ENCODE results near the gene PDZRN4. TPM values are rescaled to one million over a fixed set of nuclear protein-coding genes. Genes with fewer than 3 reads are reported as not detected.

The PDZRN4 gene
- total and polyA plus RNA-seq, 10 donors: 0.07 to 0.77 (median 0.29) TPM; not detected in 2

GRCh38 chr12:41507286-41507685 is 319.2 kb downstream of the PDZRN4 start:
- 76 to 84% (median 79%) methylated on average over 3 of the region's 3 CpGs for WGBS, 5 donors
- DNase-seq: no peak
- intact Hi-C loops (cut with DNase I; ENCODE audit: low total_unique reads): no loop called here

DNA sequence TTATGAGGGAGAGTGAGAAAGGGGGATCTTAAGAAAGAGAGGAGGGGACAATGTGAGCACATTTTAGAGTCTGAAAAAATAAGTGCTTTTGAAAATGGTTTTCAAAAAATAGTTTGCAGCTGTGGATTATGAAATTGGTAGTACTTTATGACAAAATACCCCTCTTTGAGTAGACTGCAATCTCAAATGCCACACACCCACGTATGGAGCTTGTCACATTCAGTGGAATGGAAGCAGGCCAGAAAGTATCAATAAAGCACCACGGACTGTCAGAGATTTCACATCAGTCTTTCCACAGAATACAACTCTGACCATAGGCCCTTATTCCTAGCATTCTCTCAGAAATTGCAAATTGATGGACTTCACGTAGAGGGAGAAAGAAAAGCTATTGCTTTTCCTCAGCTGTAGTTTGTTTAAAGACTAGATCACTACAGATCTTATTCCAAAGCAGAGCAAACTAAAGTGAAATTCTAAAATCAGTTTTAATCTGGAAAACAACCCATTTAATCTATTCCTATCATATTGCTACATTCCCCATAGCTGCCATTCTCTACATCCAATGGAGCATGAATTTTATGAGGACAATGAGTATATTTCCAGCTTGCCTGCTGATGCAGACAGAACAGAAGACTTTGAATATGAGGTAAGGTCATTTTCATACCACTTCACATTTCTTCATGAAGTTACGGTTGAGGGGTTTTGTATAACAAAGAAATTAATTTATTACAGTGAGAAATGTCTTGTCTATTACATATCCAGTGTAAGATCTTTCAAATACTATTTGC is 321.3 kb downstream of the PDZRN4 start:
- H3K27me3 ChIP-seq (replicated peaks in 1 of 7): no peaks in the 10 kb centered on the region
- no peak overlapping the region for H3K4me3 ChIP-seq
- H3K27ac ChIP-seq: no peak overlapping the region
- 65 to 77% (median 71%) methylated on average over 4 of the region's 4 CpGs for WGBS, 5 donors
- peaks cover 0 to 3% (median 0%) of the 10 kb centered on the region in 6 donors for H3K4me1 ChIP-seq
- H3K9me3 ChIP-seq: no peaks in the 10 kb centered on the region
- intact Hi-C loops (cut with DNase I; ENCODE audit: low total_unique reads): loop anchor here (10.0 kb wide), 1 partner anchor 405 kb away; no protein-coding TSS in a partner anchor
- TF ChIP-seq, protein P1, sequence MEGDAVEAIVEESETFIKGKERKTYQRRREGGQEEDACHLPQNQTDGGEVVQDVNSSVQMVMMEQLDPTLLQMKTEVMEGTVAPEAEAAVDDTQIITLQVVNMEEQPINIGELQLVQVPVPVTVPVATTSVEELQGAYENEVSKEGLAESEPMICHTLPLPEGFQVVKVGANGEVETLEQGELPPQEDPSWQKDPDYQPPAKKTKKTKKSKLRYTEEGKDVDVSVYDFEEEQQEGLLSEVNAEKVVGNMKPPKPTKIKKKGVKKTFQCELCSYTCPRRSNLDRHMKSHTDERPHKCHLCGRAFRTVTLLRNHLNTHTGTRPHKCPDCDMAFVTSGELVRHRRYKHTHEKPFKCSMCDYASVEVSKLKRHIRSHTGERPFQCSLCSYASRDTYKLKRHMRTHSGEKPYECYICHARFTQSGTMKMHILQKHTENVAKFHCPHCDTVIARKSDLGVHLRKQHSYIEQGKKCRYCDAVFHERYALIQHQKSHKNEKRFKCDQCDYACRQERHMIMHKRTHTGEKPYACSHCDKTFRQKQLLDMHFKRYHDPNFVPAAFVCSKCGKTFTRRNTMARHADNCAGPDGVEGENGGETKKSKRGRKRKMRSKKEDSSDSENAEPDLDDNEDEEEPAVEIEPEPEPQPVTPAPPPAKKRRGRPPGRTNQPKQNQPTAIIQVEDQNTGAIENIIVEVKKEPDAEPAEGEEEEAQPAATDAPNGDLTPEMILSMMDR (IDR thresholded peaks at IDR 0.05 in 8 of 11, conservative IDR thresholded peaks at IDR 0.05 in 3 of 11): no peak
- TF ChIP-seq POLR2A (IDR thresholded peaks at IDR 0.05): no peak
- TF ChIP-seq POLR2AphosphoS5 (IDR thresholded peaks at IDR 0.05): no peak
- no peaks in the 10 kb centered on the region for H3K36me3 ChIP-seq
- no peak for DNase-seq

More at GRCh38 chr12:41507286-41507685, 319.2 kb downstream of the PDZRN4 start:
- no peaks in the 10 kb centered on the region for H3K36me3 ChIP-seq
- H3K27ac ChIP-seq: no peak overlapping the region
- peaks cover 0 to 3% (median 0%) of the 10 kb centered on the region in 6 donors for H3K4me1 ChIP-seq
- H3K27me3 ChIP-seq (replicated peaks in 1 of 7): no peaks in the 10 kb centered on the region
- no peak overlapping the region for H3K4me3 ChIP-seq
- H3K9me3 ChIP-seq: no peaks in the 10 kb centered on the region
- TF ChIP-seq, protein P1 (IDR thresholded peaks at IDR 0.05 in 8 of 11, conservative IDR thresholded peaks at IDR 0.05 in 3 of 11): no peak
- TF ChIP-seq POLR2A (IDR thresholded peaks at IDR 0.05) (no peak), POLR2AphosphoS5 (IDR thresholded peaks at IDR 0.05) (no peak)

- no peaks in the 10 kb centered on the region for H3K36me3 ChIP-seq
- H3K4me3 ChIP-seq: no peak overlapping the region
- no peaks in the 10 kb centered on the region for H3K27me3 ChIP-seq (replicated peaks in 1 of 7)
- H3K27ac ChIP-seq: no peak overlapping the region
- WGBS, 5 donors: 47 to 53% (median 50%) methylated on average over 2 of the region's 2 CpGs
- no peak for DNase-seq
- intact Hi-C loops (cut with DNase I; ENCODE audit: low total_unique reads): loop anchor here (10.0 kb wide), 1 partner anchor 404 kb away; no protein-coding TSS in a partner anchor
- peaks cover 0 to 3% (median 0%) of the 10 kb centered on the region in 6 donors for H3K4me1 ChIP-seq
- TF ChIP-seq POLR2A (IDR thresholded peaks at IDR 0.05) (no peak), POLR2AphosphoS5 (IDR thresholded peaks at IDR 0.05) (no peak)
- TF ChIP-seq, protein P1 (IDR thresholded peaks at IDR 0.05 in 8 of 11, conservative IDR thresholded peaks at IDR 0.05 in 3 of 11): no peak
- no peaks in the 10 kb centered on the region for H3K9me3 ChIP-seq
Measured at GRCh38 chr12:41510470-41510869, 322.4 kb downstream of the PDZRN4 start.

- TF ChIP-seq, protein P1 (IDR thresholded peaks at IDR 0.05 in 8 of 11, conservative IDR thresholded peaks at IDR 0.05 in 3 of 11): no peak
- no peak for TF ChIP-seq POLR2AphosphoS5 (IDR thresholded peaks at IDR 0.05)
- TF ChIP-seq POLR2A (IDR thresholded peaks at IDR 0.05): no peak
- 59 to 82% (median 74%) methylated on average over 1 of the region's 1 CpG for WGBS, 5 donors
- Histone ChIP-seq H3K27ac (no peak overlapping the region), H3K4me1 (peaks cover 0 to 3% (median 0%) of the 10 kb centered on the region in 6 donors), H3K36me3 (no peaks in the 10 kb centered on the region), H3K9me3 (no peaks in the 10 kb centered on the region), H3K27me3 (replicated peaks in 1 of 7) (no peaks in the 10 kb centered on the region), H3K4me3 (no peak overlapping the region)
- DNase-seq: no peak
- intact Hi-C loops (cut with DNase I; ENCODE audit: low total_unique reads): loop anchor here (10.0 kb wide), 1 partner anchor 404 kb away; no protein-coding TSS in a partner anchor
Measured at GRCh38 chr12:41511247-41511646, 323.1 kb downstream of the PDZRN4 start.

Data from spleen (tissue), 11 donors.